ENCODE measurements around the gene CFLAR. TPM values are rescaled to one million over a fixed set of nuclear protein-coding genes. Genes with fewer than 3 reads are reported as not detected.
A peak's percentile ranks its signal among the peaks of the same experiment; 100 is the strongest.

Gene CFLAR
- total and polyA plus RNA-seq, 3 experiments from 2014 or later: 172 to 303 (median 291) TPM

DNA sequence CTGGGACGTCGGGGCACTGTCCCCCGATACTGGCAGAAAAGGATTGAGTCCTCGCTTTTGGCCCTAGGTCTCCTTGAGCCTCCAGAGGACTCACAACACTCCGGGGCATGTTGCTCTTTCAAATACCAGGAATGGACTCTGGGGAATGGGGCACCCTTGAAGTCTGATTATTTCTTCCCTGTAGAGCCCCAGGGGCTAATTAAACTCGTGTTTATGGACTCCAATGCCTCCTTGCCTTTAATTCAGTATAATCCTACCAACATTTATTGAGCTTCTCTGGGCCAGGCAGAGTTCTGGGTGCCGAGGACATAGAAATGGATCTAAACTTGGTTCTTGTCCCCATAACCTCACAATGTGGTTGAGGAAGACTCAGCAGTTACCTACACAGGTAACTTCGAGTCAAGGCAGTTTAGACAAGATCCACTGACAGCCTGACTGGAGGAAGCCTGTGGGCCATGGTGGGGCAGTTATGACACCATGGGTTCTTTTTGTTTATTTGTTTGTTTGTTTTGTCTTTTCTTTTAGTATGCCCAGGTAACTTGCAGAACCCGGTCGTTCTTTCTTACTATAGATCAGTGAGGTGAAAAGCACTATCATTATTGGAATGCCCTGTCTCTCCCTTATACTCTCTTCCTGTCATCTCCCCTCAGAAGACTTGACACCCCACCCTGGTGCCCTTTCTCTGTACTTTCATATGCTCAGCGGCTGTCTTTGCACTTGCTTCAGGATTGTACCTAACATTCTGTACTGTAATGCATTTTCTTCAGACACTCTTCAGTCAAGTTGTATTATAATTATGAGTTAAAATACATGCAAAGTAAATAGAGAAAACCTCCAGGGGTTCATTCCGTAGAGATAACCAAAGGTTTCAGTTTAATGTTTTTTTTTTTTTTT, 3.2 kb downstream of the CFLAR start:
- POLR2A ChIA-PET: interaction anchor here (1.1 to 4.6 kb wide), 5 partner anchors 9 to 113 kb away, joined by 3 to 77 read pairs (median 27); no protein-coding TSS in a partner anchor
- CTCF ChIA-PET: interaction anchor here (0.7 to 5.9 kb wide), 19 partner anchors 12 to 303 kb away, joined by 3 to 71 read pairs (median 9); partner anchors contain the start of genes HYCC2 and NDUFB3
- H3K4me3 ChIP-seq (ENCODE audit: low read length): peak overlapping the region; percentile 89
- H3K9me3 Mint-ChIP-seq: no peaks in the 10 kb centered on the region
- H3K27me3 ChIP-seq (ENCODE audit: insufficient read depth, low read length, poor library complexity, severe bottlenecking): no peaks in the 10 kb centered on the region
- peak overlapping the region; percentile 96 for H3K27ac ChIP-seq (ENCODE audit: low read depth, low read length)
- H3K4me1 ChIP-seq (ENCODE audit: insufficient read depth, low read length): peaks cover 51% of the 10 kb centered on the region
- H3K36me3 Mint-ChIP-seq: peaks cover 11 to 67% (median 12%) of the 10 kb centered on the region in 3 donors
- peaks cover 53 to 73% (median 57%) of the 10 kb centered on the region in 3 donors for H3K4me1 Mint-ChIP-seq
- peaks cover 0 to 1% of the 10 kb centered on the region in 2 donors for H3K27me3 Mint-ChIP-seq
- peaks cover 4% of the 10 kb centered on the region for H3K36me3 ChIP-seq (ENCODE audit: insufficient read depth, low read length)
- no peaks in the 10 kb centered on the region for H3K9me3 ChIP-seq (ENCODE audit: low read length)
- peak in 1 of 5 donors; percentile 42 for DNase-seq
- H3K4me3 Mint-ChIP-seq: peak overlapping the region; percentile 92 to 100 (median 95)
- H3K27ac Mint-ChIP-seq: peak overlapping the region; percentile 96 to 100 (median 99)

- Mint-ChIP-seq H3K27ac (peak overlapping the region; percentile 94 to 100 (median 98)), H3K27me3 (peaks cover 0 to 2% of the 10 kb centered on the region in 2 donors), H3K4me3 (peak overlapping the region; percentile 92 to 100 (median 95)), H3K9me3 (no peaks in the 10 kb centered on the region), H3K36me3 (peaks cover 12 to 59% (median 15%) of the 10 kb centered on the region in 3 donors), H3K4me1 (peaks cover 65 to 80% (median 68%) of the 10 kb centered on the region in 3 donors)
- peak overlapping the region; percentile 89 for H3K4me3 ChIP-seq (ENCODE audit: low read length)
- DNase-seq: no peak
- CTCF ChIA-PET: interaction anchor here (1.0 to 2.8 kb wide), 5 partner anchors 9 to 110 kb away, joined by 3 to 17 read pairs (median 4); no protein-coding TSS in a partner anchor
- no peaks in the 10 kb centered on the region for H3K9me3 ChIP-seq (ENCODE audit: low read length)
- peaks cover 4% of the 10 kb centered on the region for H3K36me3 ChIP-seq (ENCODE audit: insufficient read depth, low read length)
- H3K4me1 ChIP-seq (ENCODE audit: insufficient read depth, low read length): peaks cover 67% of the 10 kb centered on the region
- POLR2A ChIA-PET: interaction anchor here (0.7 to 1.6 kb wide), 7 partner anchors 9 to 259 kb away, joined by 3 to 9 read pairs (median 3); partner anchors contain the start of gene CLK1
- no peaks in the 10 kb centered on the region for H3K27me3 ChIP-seq (ENCODE audit: insufficient read depth, low read length, poor library complexity, severe bottlenecking)
- H3K27ac ChIP-seq (ENCODE audit: low read depth, low read length): peak overlapping the region; percentile 70
Measured at GRCh38 chr2:201122276-201122675, 6.3 kb downstream of the CFLAR start.

DNA sequence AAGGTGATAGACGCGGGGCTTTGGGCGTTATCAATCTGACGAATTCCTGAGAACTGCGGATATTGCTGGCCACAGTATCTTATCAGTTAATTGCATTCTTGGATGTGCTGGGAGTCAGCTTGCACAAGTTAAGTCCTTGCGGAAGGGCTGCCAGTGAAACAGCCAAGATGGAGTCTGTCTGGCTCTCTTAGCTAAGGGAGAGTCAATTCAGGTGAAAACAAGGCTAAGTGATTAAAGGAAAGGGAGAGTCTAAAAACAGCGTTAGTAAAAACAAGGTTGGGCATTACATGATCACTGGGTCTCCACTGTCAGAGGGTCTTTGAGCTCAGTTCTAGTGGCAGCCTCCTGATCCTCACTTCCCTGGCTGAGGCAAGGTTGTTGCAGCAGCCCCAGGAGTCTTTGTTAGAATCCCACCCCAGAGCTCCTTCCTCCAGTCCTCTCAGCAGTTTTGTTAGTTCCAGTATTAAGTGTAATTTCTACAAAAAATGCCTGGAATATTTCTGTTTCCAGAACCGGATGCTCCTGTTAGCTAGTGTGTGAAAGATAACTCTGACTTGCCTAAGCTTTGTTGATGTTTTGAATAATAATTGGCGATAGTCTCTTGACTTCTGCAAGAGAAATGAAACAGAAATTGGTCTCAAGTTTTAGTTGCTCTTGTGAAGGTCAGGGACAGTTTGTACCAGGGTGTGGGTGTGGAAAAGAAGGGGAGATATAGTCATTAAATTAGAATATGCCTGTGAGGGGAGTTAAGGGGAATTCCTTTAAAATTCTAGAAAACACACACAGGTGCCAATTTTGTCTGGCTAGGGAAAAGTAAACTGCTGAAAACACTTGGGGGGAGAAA, 10.6 kb downstream of the CFLAR start:
- ChIA-PET CTCF (interaction anchor here (0.9 to 2.4 kb wide), 5 partner anchors 11 to 57 kb away, joined by 3 to 9 read pairs (median 4); partner anchors contain the start of genes HYCC2 and NDUFB3), POLR2A (interaction anchor here (1.1 kb wide), 1 partner anchor 262 kb away, joined by 4 read pairs; the partner anchor contains the start of gene CLK1)
- Histone ChIP-seq H3K9me3 (ENCODE audit: low read length) (no peaks in the 10 kb centered on the region), H3K27ac (ENCODE audit: low read depth, low read length) (peak overlapping the region; percentile 70), H3K36me3 (ENCODE audit: insufficient read depth, low read length) (peaks cover 4% of the 10 kb centered on the region), H3K27me3 (ENCODE audit: insufficient read depth, low read length, poor library complexity, severe bottlenecking) (no peaks in the 10 kb centered on the region), H3K4me3 (ENCODE audit: low read length) (peak overlapping the region; percentile 52), H3K4me1 (ENCODE audit: insufficient read depth, low read length) (peaks cover 98% of the 10 kb centered on the region)
- H3K36me3 Mint-ChIP-seq: peaks cover 10 to 48% (median 16%) of the 10 kb centered on the region in 3 donors
- H3K4me3 Mint-ChIP-seq: peak overlapping the region; percentile 92 to 100 (median 95)
- DNase-seq: no peak
- H3K9me3 Mint-ChIP-seq: no peaks in the 10 kb centered on the region
- peaks cover 0 to 2% of the 10 kb centered on the region in 2 donors for H3K27me3 Mint-ChIP-seq
- peak overlapping the region; percentile 96 to 100 (median 98) for H3K27ac Mint-ChIP-seq
- H3K4me1 Mint-ChIP-seq: peaks cover 90 to 94% (median 94%) of the 10 kb centered on the region in 3 donors

DNA sequence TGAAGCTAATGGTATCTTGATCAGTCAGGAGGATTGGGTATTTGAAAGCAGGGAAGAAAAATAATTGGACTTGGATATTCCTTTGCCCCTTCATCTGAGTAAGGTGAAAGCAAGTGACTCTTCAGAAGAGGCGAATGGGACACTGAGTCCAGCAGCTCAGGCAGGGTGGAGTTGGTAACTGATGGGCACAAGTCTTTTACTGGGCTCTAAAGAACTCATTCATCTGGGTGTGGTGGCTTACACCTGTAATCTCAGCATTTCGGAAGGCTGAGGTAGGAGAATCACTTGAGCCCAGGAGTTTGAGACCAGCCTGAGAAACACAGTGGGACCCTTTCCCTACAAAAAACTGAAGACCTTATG, 11.2 kb downstream of the CFLAR start:
- no peaks in the 10 kb centered on the region for H3K9me3 Mint-ChIP-seq
- Histone ChIP-seq H3K36me3 (ENCODE audit: insufficient read depth, low read length) (peaks cover 4% of the 10 kb centered on the region), H3K27ac (ENCODE audit: low read depth, low read length) (peak overlapping the region; percentile 70), H3K27me3 (ENCODE audit: insufficient read depth, low read length, poor library complexity, severe bottlenecking) (no peaks in the 10 kb centered on the region), H3K4me1 (ENCODE audit: insufficient read depth, low read length) (peaks cover 98% of the 10 kb centered on the region), H3K4me3 (ENCODE audit: low read length) (peak overlapping the region; percentile 52), H3K9me3 (ENCODE audit: low read length) (no peaks in the 10 kb centered on the region)
- peaks cover 91 to 94% (median 94%) of the 10 kb centered on the region in 3 donors for H3K4me1 Mint-ChIP-seq
- peaks cover 0 to 2% of the 10 kb centered on the region in 2 donors for H3K27me3 Mint-ChIP-seq
- peak overlapping the region; percentile 92 to 100 (median 95) for H3K4me3 Mint-ChIP-seq
- peaks cover 10 to 47% (median 17%) of the 10 kb centered on the region in 3 donors for H3K36me3 Mint-ChIP-seq
- H3K27ac Mint-ChIP-seq: peak overlapping the region; percentile 96 to 100 (median 98)
- POLR2A ChIA-PET: interaction anchor here (1.1 kb wide), 1 partner anchor 263 kb away, joined by 4 read pairs; the partner anchor contains the start of gene CLK1
- CTCF ChIA-PET: interaction anchor here (1.3 to 2.4 kb wide), 4 partner anchors 27 to 58 kb away, joined by 3 to 9 read pairs (median 5); partner anchors contain the start of genes HYCC2 and NDUFB3
- no peak for DNase-seq

DNA sequence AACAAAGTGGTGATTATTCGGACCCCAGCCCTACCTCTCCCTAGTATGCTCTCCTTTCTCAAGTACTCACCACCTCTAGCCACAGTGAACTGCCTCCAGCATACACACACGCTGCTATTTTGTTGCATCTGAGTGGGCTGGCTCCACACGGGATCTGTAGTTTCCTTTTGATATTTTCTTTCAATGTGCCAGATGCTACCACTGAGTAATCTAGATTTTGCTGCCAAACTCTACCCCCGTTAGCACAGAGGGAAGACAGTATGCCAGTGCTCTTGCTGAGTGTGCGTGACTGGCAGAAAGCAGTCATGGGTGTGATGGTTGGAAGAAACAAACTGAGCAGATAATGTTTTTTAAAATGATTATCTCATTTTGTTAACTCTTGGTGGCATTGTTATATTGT, 11.6 kb downstream of the CFLAR start:
- H3K4me1 ChIP-seq (ENCODE audit: insufficient read depth, low read length): peaks cover 97% of the 10 kb centered on the region
- H3K27me3 Mint-ChIP-seq: peaks cover 0 to 2% of the 10 kb centered on the region in 2 donors
- no peaks in the 10 kb centered on the region for H3K27me3 ChIP-seq (ENCODE audit: insufficient read depth, low read length, poor library complexity, severe bottlenecking)
- H3K36me3 Mint-ChIP-seq: peaks cover 8 to 46% (median 16%) of the 10 kb centered on the region in 3 donors
- peak overlapping the region; percentile 52 for H3K4me3 ChIP-seq (ENCODE audit: low read length)
- peaks cover under 1% of the 10 kb centered on the region for H3K36me3 ChIP-seq (ENCODE audit: insufficient read depth, low read length)
- H3K27ac Mint-ChIP-seq: peak overlapping the region; percentile 96 to 100 (median 98)
- DNase-seq: peak in 1 of 5 donors; percentile 63
- CTCF ChIA-PET: interaction anchor here (1.2 to 2.4 kb wide), 4 partner anchors 45 to 264 kb away, joined by 3 to 9 read pairs (median 4); partner anchors contain the start of genes CLK1, HYCC2 and NDUFB3
- H3K4me3 Mint-ChIP-seq: peak overlapping the region; percentile 92 to 100 (median 95)
- peaks cover 90 to 94% (median 94%) of the 10 kb centered on the region in 3 donors for H3K4me1 Mint-ChIP-seq
- H3K9me3 ChIP-seq (ENCODE audit: low read length): no peaks in the 10 kb centered on the region
- POLR2A ChIA-PET: interaction anchor here (1.1 kb wide), 1 partner anchor 263 kb away, joined by 4 read pairs; the partner anchor contains the start of gene CLK1
- H3K27ac ChIP-seq (ENCODE audit: low read depth, low read length): peak overlapping the region; percentile 70
- H3K9me3 Mint-ChIP-seq: no peaks in the 10 kb centered on the region

DNA sequence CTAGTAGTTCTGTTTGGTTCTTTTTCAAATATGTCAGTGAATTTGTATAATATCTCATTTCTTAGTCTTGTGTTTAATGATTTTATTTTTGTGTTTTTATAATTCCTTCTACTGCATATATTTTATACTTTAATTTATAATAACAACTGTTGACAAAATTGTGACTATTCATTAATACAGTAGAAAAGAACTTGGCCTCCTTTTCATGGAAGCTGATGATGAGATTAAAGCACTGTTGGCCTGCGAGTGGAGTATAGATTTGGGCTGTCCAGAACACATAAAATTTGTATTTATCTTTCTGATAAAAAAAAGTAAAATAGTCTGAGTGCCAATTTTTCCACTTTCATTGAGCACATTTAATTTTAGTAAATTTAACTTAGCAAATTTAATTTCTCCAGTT, 12.1 kb downstream of the CFLAR start:
- Histone ChIP-seq H3K4me1 (ENCODE audit: insufficient read depth, low read length) (peaks cover 97% of the 10 kb centered on the region), H3K4me3 (ENCODE audit: low read length) (peak overlapping the region; percentile 52), H3K9me3 (ENCODE audit: low read length) (no peaks in the 10 kb centered on the region), H3K27me3 (ENCODE audit: insufficient read depth, low read length, poor library complexity, severe bottlenecking) (no peaks in the 10 kb centered on the region), H3K27ac (ENCODE audit: low read depth, low read length) (peak overlapping the region; percentile 70), H3K36me3 (ENCODE audit: insufficient read depth, low read length) (peaks cover 4% of the 10 kb centered on the region)
- Mint-ChIP-seq H3K4me3 (peak overlapping the region; percentile 92 to 100 (median 95)), H3K27ac (peak overlapping the region; percentile 96 to 100 (median 98)), H3K9me3 (no peaks in the 10 kb centered on the region), H3K27me3 (peaks cover 0 to 2% of the 10 kb centered on the region in 2 donors), H3K4me1 (peaks cover 90 to 94% (median 94%) of the 10 kb centered on the region in 3 donors), H3K36me3 (peaks cover 10 to 47% (median 19%) of the 10 kb centered on the region in 3 donors)
- ChIA-PET CTCF (interaction anchor here (1.0 to 6.2 kb wide), 6 partner anchors 11 to 264 kb away, joined by 3 to 65 read pairs (median 4); partner anchors contain the start of genes CFLAR and CLK1), POLR2A (interaction anchor here (1.0 to 1.1 kb wide), 2 partner anchors 10 to 13 kb away, joined by 3 to 16 read pairs; no protein-coding TSS in a partner anchor)
- DNase-seq: no peak
